H1 (cell line): Measurements from ENCODE around the gene RIPOR2.

Experiments
- BRCA1 ChIP-seq: IDR thresholded peaks from 2 replicates; pipeline ENCODE4 v1.6.1; 2012; ENCODE audit warnings: low read depth, low read length, improper control_type of control experiment
- EP300 ChIP-seq, 2 experiments: IDR thresholded peaks; 1 replicate in 1 of 2; 2 replicates in 1 of 2; pipeline ENCODE4 v1.6.1; 2011 to 2012; ENCODE audit warnings: low read depth in 2 of 2, low read length in 2 of 2, mild to moderate bottlenecking in 2 of 2, borderline replicate concordance in 1 of 2, inconsistent platforms in 1 of 2, moderate library complexity in 1 of 2
- JUND ChIP-seq: IDR thresholded peaks from 2 replicates; pipeline ENCODE4 v1.6.1; 2011; ENCODE audit warnings: mild to moderate bottlenecking, improper control_type of control experiment, low read length
- POLR2A ChIP-seq, 2 experiments: IDR thresholded peaks; 1 replicate in 1 of 2; 2 replicates in 1 of 2; pipeline ENCODE4 v1.6.1; 2011; ENCODE audit warnings: low read depth in 2 of 2, low read length in 2 of 2, mild to moderate bottlenecking in 2 of 2; ENCODE audit errors: control extremely low read depth in 1 of 2
- RAD21 ChIP-seq, 2 experiments: IDR thresholded peaks in 1 of 2; conservative IDR thresholded peaks in 1 of 2; 2 replicates each; pipeline ENCODE4 v1.6.1; 2011; ENCODE audit warnings: low read depth in 2 of 2, low read length in 2 of 2, improper control_type of control experiment in 1 of 2, inconsistent platforms in 1 of 2, mild to moderate bottlenecking in 1 of 2, moderate library complexity in 1 of 2
- SUZ12 ChIP-seq: fragments of 200-600 bp; sonication (generic); IDR thresholded peaks from 2 replicates; pipeline ENCODE4 v1.6.1; 2012; ENCODE audit warnings: mild to moderate bottlenecking, inconsistent platforms, low read length, moderate library complexity, mixed read lengths

- TF ChIP-seq BRCA1 (no peak), POLR2A (IDR thresholded peaks at IDR 0.05; ENCODE audit: control extremely low read depth in 1 of 2, low read depth in 2 of 2, low read length in 2 of 2) (no peak), JUND (no peak), RAD21 (IDR thresholded peaks at IDR 0.05 in 1 of 2, conservative IDR thresholded peaks at IDR 0.05 in 1 of 2; ENCODE audit: low read depth in 2 of 2, low read length in 2 of 2) (no peak), EP300 (IDR thresholded peaks at IDR 0.05; ENCODE audit: borderline replicate concordance in 1 of 2, low read depth in 2 of 2, low read length in 2 of 2) (no peak), SUZ12 (no peak)
Measured at GRCh38 chr6:24908650-24909035, 27.1 kb downstream of the RIPOR2 start.
